ENCODE data around the gene CIITA.

DNA sequence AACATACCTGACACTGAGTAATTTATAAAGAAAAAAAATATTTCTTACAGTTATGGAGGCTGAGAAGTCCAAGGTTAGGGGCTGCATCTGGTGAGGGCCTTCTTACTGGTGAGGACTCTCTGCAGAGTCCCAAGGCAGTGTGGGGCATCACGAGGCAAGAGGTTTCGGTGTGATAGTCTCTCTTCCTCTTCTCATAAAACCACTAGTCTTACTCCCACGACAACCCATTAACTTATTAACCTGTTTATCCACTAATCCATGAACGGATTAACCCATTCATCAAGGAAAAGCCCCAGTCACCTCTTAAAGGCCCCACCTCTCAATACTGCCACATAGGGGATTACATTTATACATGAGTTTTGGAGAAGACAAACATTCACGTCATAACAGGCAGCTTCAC is 20.1 kb downstream of the CIITA start:
- TF ChIP-seq, protein P1, sequence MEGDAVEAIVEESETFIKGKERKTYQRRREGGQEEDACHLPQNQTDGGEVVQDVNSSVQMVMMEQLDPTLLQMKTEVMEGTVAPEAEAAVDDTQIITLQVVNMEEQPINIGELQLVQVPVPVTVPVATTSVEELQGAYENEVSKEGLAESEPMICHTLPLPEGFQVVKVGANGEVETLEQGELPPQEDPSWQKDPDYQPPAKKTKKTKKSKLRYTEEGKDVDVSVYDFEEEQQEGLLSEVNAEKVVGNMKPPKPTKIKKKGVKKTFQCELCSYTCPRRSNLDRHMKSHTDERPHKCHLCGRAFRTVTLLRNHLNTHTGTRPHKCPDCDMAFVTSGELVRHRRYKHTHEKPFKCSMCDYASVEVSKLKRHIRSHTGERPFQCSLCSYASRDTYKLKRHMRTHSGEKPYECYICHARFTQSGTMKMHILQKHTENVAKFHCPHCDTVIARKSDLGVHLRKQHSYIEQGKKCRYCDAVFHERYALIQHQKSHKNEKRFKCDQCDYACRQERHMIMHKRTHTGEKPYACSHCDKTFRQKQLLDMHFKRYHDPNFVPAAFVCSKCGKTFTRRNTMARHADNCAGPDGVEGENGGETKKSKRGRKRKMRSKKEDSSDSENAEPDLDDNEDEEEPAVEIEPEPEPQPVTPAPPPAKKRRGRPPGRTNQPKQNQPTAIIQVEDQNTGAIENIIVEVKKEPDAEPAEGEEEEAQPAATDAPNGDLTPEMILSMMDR (IDR thresholded peaks at IDR 0.05; ENCODE audit: low read length), result no peak
- no peak for TF ChIP-seq EZH2 (IDR thresholded peaks at IDR 0.05; ENCODE audit: borderline replicate concordance, low read length)
